EL (cell line): ENCODE measurements around the gene OBP2A.

ENCODE experiments used
- DNase-seq: peaks from one replicate; pipeline ENCODE4 v3.0.0-alpha.2; 2016

OBP2A gene

DNA sequence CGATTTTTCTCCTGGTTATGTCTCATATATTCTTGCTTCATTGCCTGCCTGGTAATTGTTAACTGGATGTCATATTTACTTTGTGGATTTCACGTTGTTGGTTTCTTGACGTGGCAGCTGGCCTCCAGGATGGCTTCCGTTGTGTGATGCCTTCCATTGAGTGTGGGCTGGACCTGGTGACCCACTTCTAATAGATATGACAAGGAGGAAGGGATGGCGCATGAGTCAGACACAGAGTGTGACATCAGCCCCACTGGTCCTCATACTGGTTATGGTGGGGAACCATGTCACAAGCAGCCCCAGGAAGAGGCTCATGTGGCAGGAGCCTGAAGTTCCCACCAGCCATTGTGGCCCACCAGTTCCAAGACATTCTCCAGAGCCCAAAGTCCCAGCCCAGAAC lies 9.3 kb downstream of the OBP2A start:
- DNase-seq, result no peak

DNA sequence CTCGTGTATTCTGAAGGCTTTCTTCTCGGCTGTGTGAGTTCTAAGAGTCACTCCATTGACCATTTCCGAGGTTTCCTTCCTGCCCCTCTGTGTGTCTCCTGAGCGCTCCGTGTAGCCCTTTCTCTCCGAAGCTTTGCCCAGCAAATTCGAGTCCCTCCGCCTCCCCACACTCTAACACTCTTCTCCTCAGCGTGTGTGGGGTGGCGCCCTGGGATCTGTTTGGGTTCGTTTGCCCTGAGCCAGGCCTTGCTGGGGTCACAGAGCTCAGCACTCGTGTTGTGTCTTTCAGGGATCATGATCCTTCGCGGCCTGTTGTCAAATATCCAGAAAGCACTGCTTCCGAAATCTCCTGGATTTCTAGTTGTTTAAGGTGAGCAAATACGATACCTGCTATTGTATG lies 10.0 kb downstream of the OBP2A start:
- DNase-seq, result no peak

DNA sequence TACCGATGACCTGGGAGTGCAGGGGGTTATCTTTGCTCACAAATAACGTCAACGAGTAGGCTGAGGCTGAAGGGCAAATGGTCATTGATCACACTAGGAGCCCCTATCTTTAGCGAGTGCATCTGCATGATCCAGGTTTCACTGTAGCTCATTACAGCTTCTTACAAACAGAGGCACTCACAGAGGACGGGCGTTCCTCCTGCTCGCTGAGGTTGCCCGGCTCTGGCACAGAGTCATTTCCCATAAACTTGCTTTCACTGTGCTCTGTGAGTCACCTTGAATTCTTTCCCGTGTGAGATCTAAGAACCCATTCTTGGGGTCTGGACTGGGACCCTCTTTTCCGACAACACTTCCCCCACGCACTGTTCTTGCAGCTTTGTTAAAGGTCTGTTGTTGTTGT lies 13.7 kb downstream of the OBP2A start:
- DNase-seq, result no peak

DNA sequence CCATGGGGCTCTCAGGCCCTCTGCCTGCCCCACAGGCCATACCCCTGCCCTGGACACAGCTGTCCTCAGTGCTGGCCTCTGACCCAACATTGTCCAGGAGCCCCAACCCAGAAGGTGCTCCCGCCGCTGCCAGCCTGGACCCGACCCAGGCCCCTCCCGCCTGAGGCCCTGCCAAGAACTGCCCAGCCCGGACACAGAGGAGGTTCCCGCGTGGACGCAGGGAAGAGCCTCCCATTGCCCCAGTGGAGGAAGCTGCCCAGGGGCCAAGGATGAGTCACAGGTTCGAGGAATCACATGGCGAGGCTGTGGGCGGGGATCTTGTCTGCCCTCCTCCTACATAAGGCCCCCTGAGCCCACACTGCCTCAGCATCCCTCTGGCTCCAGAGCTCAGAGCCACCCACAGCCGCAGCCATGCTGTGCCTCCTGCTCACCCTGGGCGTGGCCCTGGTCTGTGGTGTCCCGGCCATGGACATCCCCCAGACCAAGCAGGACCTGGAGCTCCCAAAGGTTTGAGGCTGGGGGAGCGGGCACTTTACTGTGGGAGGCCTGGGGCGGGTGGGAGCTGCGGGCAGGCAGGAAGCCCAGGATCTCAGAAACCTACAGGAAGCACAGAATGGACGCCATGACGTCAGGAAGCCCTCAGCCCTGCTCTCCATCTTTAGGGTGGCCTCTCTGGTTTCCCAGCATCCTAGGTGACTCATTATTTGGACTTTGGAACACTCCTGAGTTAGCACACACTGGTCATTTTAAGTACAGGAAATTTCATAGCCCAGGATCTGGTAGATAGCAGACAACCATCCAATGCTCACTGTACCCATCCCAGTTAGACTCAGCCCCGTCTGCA lies 15.7 kb downstream of the OBP2A start, which contains the start of gene PAEP:
TSS of gene PAEP (plus strand) at position 366 of the 844 bp plus-strand sequence.
- no peak for DNase-seq

DNA sequence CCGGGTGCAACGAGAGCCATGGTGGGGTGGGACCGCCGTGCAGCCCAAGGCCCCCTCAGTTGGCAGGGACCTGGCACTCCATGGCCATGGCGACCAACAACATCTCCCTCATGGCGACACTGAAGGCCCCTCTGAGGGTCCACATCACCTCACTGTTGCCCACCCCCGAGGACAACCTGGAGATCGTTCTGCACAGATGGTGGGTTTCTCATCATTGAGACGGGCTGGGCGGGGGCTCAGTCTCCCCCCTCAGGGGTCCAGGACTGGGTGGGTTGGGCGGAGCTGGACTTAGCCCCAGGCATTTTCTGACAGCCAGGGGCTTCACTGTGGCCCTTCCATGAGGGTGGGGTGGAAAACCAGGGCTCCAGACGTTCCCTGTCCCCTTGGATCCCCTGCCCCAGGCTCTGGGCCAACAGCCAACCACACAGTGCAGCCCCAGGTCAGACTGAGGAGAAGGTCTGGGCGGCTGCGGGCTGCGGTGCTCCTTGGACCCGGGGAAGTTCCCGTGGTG lies 16.4 kb downstream of the OBP2A start:
- no peak for DNase-seq

DNA sequence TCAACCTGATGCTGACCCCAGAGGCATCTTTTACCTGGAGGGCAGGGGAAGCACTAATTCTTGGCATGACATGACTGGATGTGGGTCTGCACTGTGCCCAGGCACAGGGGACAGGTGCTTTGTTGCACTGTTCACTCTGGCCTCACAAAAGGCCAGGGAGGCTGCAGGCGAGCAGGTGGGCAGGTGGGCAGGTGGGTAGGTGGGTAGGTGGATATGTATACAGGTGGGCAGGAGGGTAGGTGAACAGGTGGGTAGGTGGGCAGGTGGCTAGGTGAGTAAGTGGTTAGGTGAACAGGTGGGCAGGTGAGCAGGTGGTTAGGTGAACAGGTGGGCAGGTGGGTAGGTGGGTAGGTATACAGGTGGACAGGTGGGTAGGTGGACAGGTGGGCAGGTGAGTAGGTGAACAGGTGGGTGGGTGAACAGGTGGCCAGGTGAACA lies 17.1 kb downstream of the OBP2A start:
- DNase-seq, result no peak

DNA sequence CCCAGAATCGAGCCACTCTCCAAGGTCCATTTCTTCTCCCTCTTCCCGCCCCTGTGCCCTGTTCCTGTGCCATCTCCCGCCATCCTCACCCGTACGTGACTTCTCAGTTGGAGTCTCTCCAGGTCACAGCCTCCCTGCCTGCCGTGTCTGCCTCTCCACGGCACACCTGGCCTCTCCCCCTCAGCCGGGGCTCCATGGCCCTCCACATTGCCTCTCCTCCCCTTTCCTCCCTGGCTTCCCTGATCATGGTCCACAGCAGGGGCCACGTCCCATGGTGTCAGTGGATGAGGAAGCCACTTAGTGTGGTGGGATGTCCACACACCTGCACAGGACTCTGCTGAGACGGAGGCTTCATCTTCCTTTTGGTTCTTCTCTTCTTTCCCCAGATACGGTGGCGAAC lies 17.9 kb downstream of the OBP2A start:
- no peak for DNase-seq

DNA sequence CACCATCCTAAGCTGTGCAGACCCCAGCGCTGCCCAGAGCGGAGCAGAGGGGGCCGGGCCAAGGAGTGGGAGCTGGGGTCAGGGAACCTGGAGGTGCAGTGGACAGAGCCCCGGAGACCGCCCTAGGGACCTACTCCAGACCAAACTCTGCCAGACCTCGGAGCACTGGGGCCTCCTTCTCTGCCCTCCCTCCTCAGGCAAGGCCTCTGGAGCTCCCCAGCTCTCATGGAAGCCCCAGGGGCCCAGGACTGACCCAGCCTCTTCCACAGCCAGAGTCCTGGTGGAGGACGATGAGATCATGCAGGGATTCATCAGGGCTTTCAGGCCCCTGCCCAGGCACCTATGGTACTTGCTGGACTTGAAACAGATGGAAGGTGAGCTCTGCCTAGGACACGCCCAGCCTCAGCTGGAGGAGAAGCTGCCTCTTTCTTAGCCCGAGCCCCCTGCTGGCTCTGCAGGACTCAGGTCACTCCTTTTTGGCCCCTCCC lies 19.3 kb downstream of the OBP2A start:
- DNase-seq, result no peak

DNA sequence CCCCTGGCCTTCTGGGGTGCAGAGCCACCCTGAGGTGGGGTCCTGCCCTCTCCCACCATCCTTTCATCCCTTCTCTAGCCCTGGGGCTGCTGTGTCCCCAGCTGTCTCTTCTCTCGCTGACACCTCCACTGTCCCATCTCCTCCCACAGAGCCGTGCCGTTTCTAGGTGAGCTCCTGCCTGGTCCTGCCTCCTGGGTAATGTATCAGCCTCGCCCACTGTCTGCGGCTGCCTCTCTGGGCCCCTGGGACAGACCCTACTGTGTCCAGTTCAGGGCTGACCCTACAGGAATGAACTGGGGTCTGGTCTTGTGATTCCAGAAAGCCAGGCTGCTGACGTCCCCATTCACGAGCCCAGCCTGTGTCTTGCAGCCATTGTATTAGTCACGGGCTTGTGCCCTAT lies 19.7 kb downstream of the OBP2A start:
- DNase-seq, result no peak

DNA sequence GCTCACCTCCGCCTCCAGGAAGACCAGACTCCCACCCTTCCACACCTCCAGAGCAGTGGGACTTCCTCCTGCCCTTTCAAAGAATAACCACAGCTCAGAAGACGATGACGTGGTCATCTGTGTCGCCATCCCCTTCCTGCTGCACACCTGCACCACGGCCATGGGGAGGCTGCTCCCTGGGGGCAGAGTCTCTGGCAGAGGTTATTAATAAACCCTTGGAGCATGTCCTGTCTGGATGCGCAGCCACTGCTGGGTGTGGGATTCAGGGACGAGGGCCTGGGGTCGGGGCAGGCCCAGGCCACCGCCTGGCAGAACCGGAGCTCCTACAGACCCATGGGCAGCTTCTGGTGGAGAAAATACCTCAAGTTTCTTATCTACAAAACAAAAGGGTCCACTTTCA lies 20.6 kb downstream of the OBP2A start:
- DNase-seq, result no peak

DNA sequence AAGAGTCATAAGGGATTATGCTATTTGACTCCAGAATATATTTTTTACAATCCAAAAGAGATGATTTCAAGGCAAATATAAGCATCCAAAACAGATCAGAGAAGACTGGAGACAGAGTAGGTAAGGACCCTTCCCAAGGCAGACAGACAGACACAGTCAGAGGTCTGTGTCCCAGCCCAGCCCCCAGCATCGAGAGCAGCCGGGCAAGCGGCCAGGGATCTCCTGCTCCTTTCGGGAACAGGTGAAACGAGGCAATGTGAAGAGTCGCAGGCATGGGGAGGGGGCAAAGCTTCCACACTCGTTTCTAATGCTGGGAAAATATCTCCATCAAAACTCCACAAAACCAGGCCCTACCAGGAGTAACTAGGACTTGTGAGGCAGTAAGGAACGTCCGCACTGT lies 21.4 kb downstream of the OBP2A start:
- DNase-seq, result no peak

DNA sequence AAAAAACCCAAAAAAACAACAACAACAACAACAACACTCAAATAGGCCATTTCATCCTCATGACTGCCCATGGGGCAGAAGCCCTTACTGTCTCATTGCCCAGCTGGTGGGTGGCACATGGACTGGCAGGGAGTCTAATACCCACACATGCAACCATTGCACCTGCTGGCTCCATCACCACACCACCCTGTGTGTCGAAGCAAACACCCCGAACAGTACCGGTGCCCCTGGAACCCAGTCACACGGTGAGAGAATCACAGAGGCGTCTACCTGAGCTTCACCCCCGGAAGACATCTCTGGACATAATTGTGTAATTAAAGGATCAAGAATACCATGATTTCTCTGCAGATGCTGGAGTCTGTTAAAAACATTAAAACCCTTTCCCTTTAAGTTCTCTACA lies 22.1 kb downstream of the OBP2A start:
- no peak for DNase-seq

DNA sequence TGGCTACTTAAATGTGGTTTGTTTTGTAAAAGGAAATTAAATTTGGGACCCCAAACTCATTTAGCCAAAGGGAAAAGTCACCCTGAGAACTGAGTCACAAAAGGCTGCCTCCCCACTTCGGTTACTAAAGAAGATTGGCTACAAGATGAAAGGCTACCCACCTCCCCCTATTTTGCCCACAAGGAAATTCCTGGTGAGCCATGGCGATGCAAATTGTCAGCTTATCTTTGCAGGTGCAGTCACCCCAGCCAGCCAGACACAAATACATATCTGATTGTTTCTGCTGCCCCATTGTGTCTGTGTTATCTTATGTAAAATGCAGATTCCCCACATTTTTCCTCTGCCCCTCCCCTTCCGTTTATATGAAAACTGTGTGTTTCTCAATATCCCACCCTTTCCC lies 24.5 kb downstream of the OBP2A start:
- DNase-seq, result no peak

DNA sequence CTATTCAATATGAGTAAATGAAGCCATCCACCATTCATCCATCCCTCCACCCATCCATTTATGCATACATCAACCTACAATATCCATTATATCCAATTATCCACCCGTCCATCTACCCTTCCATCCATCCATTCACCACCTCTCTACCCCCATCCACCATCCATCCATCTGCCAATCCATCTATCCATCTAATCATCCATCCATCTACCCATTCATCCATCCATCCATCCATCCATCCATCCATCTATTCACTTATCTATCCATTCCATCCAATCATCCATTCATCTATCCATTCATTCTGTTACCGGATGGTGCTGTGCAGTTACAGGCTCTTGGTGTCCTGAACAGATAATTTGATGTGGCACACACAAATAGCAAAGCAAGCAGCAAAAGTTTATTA lies 26.3 kb downstream of the OBP2A start:
- no peak for DNase-seq

DNA sequence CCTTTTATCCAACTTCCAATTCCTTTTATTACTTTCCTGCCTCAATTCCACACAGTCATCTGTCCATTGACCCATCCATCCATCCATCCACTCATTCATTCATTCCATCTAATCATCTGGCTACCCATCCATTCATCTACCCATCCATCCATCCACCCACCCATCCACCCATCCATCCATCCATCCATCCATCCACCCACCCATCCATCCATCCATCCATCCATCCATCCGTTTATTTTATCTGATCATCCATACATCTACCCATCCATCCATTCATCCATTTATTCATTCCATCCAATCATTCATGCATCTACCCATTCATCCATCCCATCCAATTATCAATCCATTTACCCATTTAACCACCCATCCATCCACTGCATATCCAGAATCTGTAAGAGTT lies 27.2 kb downstream of the OBP2A start:
- no peak for DNase-seq

DNA sequence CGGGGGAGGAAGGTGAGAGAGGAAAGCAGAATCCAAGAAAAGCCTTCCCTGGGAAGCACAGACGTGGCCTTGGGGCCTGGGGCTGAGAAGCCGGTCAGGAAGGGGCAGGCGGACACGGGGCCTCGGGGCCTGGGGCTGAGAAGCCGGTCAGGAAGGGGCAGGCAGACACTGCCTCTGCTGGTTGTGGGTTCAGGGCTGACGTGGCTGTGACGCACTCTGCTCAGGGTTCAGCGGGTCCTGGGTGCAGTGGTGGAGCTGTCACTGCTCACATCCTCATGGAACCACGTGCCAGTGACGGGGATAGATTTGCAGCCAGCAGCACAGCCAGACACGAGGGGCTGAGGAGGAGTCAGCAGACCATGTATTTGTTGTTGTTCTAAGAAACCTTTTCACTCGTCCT lies 28.4 kb downstream of the OBP2A start:
- DNase-seq, result no peak

DNA sequence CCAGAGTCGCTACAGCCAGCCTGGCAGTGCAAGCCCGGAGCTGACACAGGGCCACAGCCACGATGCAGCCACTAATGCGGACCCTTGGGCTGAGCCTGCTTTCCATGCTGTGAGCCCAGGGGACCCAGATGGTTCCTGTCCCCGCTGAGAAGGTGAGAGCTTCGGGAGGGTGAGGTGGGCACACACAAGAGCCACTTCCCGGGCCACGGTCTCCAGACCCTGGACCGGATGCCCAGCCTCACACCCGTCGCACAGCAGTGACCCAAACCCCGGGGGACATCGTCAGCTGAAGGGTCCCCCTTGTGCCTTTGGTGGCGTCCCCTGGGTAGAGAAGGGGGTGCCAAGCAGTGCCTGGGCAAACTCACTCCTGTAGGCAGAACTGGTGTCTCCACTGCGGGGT lies 29.0 kb downstream of the OBP2A start:
- DNase-seq, result no peak

DNA sequence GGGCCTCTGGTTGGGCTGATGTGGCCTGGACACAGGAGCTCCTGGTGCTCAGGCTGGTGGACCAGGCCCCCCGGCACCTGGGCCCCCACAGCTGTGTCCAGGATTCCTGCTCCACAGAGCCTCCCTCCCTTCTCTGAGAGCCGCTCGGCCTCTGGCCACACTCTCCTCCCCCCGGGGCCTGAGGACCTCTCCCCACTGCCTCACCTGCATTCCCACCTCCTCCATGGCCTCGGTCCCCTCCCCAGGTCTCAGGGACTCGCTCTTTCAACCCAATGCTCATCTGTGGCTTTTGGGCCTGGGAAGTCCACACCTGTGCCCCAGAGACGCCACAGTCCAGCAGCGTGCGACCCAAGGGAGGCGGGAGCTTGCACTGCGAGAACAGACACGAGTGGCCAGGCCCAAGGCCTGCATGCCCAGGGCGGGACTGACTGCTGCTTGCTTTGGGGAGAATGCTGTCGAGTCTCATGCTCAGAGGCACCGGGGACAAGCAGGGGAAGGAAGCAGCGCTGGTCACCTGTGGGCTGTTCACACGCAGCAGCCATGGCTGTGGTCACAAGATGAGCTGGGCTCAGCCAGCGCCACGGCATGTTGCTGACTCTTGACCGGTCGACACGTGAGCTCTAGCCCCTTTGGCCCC lies 30.2 kb downstream of the OBP2A start:
- no peak for DNase-seq

DNA sequence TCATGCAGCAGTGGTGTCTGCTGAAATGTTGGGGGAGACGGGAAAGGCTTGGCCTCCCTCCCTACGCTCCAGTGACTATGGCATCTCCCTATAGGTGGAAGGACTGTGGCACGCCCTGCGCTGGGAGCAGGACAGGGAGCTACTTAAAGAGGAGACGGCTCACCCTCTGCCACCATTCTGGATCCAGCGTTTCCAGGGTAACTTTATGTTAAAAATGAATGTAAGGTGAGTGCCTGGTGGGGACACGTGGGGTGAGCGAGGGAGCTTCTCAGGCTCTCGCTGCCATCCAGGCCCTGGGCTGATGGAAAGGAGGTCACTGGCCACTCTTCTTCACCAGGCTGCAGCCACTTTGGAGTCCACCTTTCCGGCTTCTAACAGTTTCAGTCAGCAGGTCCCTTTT lies 31.3 kb downstream of the OBP2A start:
- DNase-seq, result no peak

DNA sequence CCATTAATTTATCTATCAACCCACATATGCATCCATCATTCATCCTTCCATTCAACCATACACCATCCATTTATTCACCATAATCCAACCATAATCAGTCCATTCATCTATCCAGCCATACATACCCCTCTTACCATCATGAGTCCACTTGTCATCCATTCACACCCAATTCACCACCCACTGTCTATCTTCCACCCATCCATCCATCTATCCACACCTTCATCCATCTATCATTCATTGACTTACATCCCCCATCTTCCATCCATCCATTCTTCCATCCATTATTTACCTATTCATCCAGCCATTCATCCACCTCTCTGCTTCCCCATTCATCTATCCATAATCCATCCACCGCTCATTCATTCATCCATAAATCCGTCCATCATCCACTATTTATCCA lies 33.4 kb downstream of the OBP2A start:
- DNase-seq, result no peak

DNA sequence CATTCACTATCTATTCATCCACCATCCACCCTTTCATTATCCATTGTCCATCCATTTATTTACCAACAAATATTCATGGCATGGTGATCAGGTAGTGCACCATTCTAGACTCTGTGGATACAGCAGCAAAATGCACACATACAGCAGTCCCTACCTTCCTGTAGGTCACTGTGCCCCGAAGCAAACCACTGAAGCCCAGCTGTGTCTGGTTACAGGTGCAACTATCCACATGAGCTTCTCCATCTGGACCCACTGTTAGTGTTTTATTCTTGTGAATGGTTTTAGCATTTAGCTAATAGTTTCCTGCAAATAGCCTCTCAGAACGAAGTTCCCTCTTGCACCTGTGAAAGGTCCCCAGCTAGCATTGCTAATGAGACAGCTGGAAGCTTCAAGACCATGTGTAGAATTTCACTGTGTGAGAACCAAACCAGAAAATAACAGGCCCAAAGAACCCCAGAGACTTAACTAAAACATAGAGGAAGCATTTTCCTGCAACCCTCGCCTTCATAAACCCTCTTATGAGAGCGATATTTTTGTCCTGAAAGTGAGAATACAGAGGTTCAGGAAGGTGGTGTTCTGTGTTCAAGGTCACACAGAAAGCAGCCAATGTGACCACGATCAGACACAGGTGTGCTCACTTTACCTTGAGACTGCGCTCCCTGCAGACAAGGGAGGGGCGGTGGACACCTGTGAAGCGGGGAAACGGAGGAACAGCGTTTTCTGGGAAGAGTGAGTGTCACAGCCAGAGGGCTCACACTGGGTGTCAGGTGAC lies 34.1 kb downstream of the OBP2A start:
- no peak for DNase-seq

DNA sequence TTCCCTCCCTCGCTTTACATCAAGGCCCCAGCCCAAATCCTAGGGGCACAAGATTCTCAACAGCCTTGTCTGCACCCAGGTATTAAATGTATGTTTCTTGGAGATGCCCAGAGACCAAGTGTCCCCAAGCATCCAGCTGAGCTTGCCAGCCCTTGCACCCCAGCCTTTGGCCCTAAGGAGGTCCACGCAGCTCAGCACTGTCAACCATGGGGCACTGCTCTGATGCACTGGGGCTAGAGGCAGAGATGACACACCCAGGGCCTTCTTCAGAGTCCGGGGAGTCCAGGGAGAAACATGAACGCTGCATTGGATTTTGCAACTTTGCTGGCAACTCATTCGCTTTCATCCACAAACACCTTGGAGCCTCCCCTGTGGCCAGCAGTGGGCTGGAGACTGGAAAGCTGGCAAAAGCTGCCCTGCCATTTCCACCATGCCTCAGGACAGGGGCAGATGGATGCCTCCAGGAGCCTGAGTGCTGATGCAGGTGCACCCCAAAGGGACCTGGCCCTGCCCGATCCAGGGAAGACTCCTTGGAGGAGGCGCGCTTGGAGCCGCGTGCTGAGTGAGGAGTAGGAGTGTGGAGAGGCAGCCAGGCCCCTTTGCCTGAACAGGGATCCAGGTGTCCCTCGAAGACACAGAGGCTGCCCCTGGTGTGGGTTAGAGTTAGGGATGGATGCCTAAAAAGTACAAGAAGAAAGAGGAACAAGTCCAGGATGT lies 34.9 kb downstream of the OBP2A start:
- no peak for DNase-seq
